SK-N-MC (cell line): ENCODE data around the gene ICAM1.
A peak's percentile ranks its signal among the peaks of the same experiment; 100 is the strongest.

ENCODE experiments used
- DNase-seq: peaks from one replicate; pipeline ENCODE4 v3.0.0-alpha.2; 2011; ENCODE audit warnings: low read depth, low spot score
- H3K27ac ChIP-seq: fragments of 200-600 bp; sonication (generic); 2 replicates; pipeline ENCODE4 v1.5.1; 2016; ENCODE audit warnings: mixed run types
- H3K36me3 ChIP-seq: fragments of 200-600 bp; sonication (generic); 2 replicates; pipeline ENCODE4 v1.6.1; 2017; ENCODE audit warnings: antibody characterized with exemption, low read length, mixed read lengths; ENCODE audit not compliant: insufficient read depth
- H3K4me3 ChIP-seq: fragments of 200-600 bp; sonication (generic); 2 replicates; pipeline ENCODE4 v1.5.1; 2016
- H3K9ac ChIP-seq: fragments of 200-600 bp; sonication (generic); 2 replicates; pipeline ENCODE4 v1.8.0; 2017; ENCODE audit warnings: mixed run types, mixed read lengths; ENCODE audit not compliant: insufficient read length
- H3K9me3 ChIP-seq: fragments of 200-600 bp; sonication (generic); 2 replicates; pipeline ENCODE4 v1.6.1; 2017; ENCODE audit warnings: low read depth, mild to moderate bottlenecking, antibody characterized with exemption, low read length, moderate library complexity, mixed read lengths
- EZH2 ChIP-seq: fragments of 200-600 bp; sonication (generic); IDR thresholded peaks from one replicate; pipeline ENCODE4 v1.6.1; 2017; ENCODE audit warnings: antibody characterized with exemption
- FOXP2 ChIP-seq: optimal IDR thresholded peaks from 2 replicates; pipeline ENCODE3; 2011; ENCODE audit warnings: mild to moderate bottlenecking, moderate library complexity; ENCODE audit not compliant: insufficient read depth; ENCODE audit errors: extremely low read length, control extremely low read depth
- POLR2AphosphoS5 ChIP-seq: IDR thresholded peaks from 2 replicates; pipeline ENCODE4 v1.6.1; 2012; ENCODE audit warnings: mild to moderate bottlenecking, low read depth, low read length, borderline replicate concordance

The ICAM1 gene

GRCh38 chr19:10270616-10271394 is at the start of gene ICAM1:
TSS of gene ICAM1 (plus strand) at chr19:10271120. CDS start at chr19:10271160, 40 bp downstream.
- DNase-seq: no peak
- Histone ChIP-seq H3K9ac (no peak within 1 kb of the TSS), H3K27ac (no peak within 1 kb of the TSS), H3K9me3 (no peaks in the 10 kb centered on the region), H3K4me3 (no peak within 1 kb of the TSS), H3K36me3 (no peaks in the 10 kb centered on the region)
- no peak for TF ChIP-seq EZH2
- no peak for TF ChIP-seq FOXP2
- TF ChIP-seq POLR2AphosphoS5: peak; percentile 56

GRCh38 chr19:10222201-10222890 is 48.6 kb upstream of the ICAM1 start:
- Histone ChIP-seq H3K27ac (no peak overlapping the region), H3K9ac (no peak overlapping the region), H3K4me3 (no peak overlapping the region), H3K36me3 (no peaks in the 10 kb centered on the region; the same call in 1 of the 2 replicates), H3K9me3 (no peaks in the 10 kb centered on the region)
- TF ChIP-seq EZH2: no peak
- no peak for TF ChIP-seq FOXP2
- TF ChIP-seq POLR2AphosphoS5: no peak
- DNase-seq: no peak

DNA sequence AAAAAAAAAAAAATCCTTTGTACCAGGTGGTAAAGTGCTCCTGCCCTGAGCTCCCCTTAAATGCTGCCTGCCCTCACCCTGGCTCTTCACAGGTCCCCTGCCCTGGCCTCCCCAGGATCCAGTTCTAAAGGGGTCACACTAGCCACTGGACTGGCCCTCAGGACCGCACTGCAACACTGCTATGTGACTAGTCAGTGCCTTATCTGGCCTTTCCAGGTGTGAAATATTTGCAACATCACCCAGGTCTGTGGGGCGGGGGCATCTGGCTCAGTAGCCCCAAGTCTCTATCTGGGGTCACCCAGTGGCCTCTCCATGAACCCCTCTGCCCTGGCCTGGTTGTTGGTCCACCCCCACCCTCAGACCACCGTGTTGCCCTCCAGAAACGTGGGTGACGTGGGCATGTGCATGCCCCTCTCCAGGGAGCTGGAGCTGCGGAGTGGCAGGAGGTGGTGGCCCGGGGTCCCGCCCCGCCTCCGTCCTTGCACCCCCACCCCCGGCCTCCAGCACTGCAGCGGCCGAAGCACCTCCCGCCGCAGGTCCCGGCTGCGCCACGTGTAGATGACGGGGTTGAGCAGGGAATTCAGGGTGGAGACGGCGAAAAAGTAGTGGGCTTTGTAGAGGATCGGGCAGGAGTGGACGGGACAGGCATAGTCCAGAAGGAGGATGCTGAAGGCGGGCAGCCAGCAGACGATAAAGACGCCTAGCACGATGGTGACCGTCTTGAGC is 47.3 kb upstream of the ICAM1 start:
- TF ChIP-seq FOXP2 (no peak), EZH2 (no peak), POLR2AphosphoS5 (no peak)
- no peak for DNase-seq
- H3K9ac ChIP-seq: no peak overlapping the region
- H3K9me3 ChIP-seq: no peaks in the 10 kb centered on the region
- no peak overlapping the region for H3K4me3 ChIP-seq
- H3K27ac ChIP-seq: no peak overlapping the region
- H3K36me3 ChIP-seq: no peaks in the 10 kb centered on the region; the same call in 1 of the 2 replicates

GRCh38 chr19:10224337-10224736 is 46.6 kb upstream of the ICAM1 start:
- Histone ChIP-seq H3K9me3 (no peaks in the 10 kb centered on the region), H3K27ac (no peak overlapping the region), H3K36me3 (no peaks in the 10 kb centered on the region; the same call in 1 of the 2 replicates), H3K4me3 (no peak overlapping the region), H3K9ac (no peak overlapping the region)
- no peak for TF ChIP-seq FOXP2
- TF ChIP-seq POLR2AphosphoS5: no peak
- TF ChIP-seq EZH2: no peak
- no peak for DNase-seq

DNA sequence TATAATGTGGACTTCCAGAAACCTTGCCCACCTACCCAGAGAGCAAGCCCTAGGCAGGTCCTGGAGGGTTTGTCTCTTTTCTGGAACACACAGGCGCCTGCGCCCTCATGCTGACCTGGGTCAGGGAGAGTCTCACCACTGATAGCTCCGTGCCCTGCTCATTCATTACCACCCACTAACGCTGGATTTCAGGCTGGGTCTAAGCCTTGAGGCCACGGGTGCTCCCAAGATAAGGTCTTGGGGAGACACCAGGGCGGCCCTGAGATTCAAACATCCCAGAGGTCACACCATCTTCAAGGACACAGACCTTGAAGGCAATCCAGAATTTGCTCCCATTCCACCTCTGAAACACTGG is 44.9 kb upstream of the ICAM1 start:
- Histone ChIP-seq H3K9ac (no peak overlapping the region), H3K36me3 (no peaks in the 10 kb centered on the region; the same call in 1 of the 2 replicates), H3K27ac (peak overlapping the region; percentile 22), H3K4me3 (no peak overlapping the region), H3K9me3 (no peaks in the 10 kb centered on the region)
- no peak for TF ChIP-seq FOXP2
- TF ChIP-seq POLR2AphosphoS5: no peak
- TF ChIP-seq EZH2: no peak
- no peak for DNase-seq

DNA sequence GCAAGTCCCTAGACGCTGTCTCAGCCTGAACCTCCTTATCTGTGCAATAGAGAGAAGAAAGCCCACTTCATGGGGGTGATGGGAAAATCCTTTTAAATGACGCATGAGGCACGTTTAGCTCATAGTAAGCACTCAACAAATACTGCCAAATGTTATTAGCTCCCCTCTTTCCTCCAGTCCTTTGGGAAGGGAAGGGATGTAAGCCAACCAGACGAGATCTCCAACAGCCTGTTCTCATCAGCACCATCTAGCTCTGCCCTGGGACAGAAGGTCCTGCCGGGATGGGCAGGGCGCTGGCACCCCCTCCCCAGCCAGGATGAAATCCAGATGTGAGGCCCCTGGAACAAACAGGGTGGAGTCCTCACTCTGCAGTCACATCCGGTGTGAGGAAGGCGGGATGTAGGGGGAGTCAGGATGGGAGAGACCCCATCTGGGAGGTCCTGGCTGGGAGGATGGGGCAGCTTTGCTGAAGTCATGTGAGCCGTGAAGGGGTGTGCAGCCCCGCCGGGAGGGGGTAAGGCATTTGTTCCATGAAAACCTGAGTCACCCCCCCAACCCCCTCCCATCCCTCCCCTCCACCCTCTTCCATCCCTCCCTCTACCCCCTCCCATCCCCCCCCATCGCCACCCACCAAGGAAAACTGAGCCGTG is 44.4 kb upstream of the ICAM1 start:
- TF ChIP-seq POLR2AphosphoS5 (no peak), FOXP2 (no peak), EZH2 (no peak)
- Histone ChIP-seq H3K27ac (peak overlapping the region; percentile 22), H3K9ac (no peak overlapping the region), H3K9me3 (no peaks in the 10 kb centered on the region), H3K36me3 (no peaks in the 10 kb centered on the region; the same call in 1 of the 2 replicates), H3K4me3 (peak overlapping the region; percentile 38; the same call in 1 of the 2 replicates)
- DNase-seq: no peak

DNA sequence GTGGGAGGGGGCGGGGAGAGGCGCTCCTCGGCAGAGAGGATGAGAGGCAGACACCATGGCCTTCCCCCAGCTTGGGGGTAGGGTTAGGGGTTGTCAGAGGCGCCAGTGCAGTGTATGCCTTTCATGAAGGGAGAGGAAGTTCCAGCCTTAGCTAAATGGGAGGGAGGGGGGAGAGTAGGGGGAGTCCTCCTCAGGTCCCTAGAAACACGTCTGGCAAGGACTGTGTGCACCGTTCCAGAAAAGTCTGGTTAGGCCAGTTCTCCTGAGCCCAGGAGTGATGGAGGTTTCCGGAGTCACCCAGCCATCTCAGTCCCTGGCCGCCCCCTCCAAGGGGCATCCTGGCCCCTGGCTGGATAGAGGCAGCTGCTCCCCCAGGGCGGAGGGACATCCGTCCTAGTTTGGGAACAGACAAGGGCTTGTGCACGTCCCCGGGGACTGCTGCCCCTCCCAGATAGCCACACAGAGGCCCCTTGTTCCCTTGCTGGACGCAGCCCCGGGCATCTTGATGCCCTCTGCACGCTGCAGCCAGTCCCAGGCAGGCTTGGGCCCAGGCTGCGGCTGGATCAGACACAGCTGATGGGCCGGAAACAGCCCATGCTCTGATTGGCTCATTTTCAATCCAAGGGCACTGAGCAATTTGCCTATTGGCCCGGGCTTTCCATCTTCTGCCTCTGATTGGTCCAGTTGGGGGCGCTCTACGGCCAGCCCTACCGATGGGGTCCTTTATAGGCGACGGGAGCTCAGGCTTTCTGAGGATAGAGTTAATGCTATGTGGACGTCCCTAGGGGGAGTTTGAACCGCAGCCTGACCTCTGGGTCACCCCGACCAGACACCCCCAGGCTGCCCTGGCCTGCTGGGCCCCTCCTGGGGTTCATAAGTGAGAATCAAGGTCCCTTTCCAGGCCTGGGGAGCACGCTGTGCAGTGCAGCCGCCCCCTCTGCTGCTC is 43.6 kb upstream of the ICAM1 start:
- Histone ChIP-seq H3K9me3 (no peaks in the 10 kb centered on the region), H3K4me3 (peak overlapping the region; percentile 38), H3K9ac (no peak overlapping the region), H3K27ac (no peak overlapping the region), H3K36me3 (no peaks in the 10 kb centered on the region; the same call in 1 of the 2 replicates)
- DNase-seq: no peak
- no peak for TF ChIP-seq FOXP2
- no peak for TF ChIP-seq POLR2AphosphoS5
- TF ChIP-seq EZH2: no peak
